ENCODE data around the gene MRPL32. TPM values are rescaled to one million over a fixed set of nuclear protein-coding genes. Genes with fewer than 3 reads are reported as not detected.
"Not testable (repeated sequence)": the region's sequence is repeated elsewhere in the genome, so short reads cannot be mapped to it uniquely, and the experiment has no call there.

Gene MRPL32
- 60.6 TPM for total RNA-seq
- long read RNA-seq, transcript MRPL32-201 (3 exons, 1,035 nt), result major isoform, 38 of 46 reads
- long read RNA-seq, partial matches to known transcripts, result 5 of 46 reads
- long read RNA-seq, other reads (novel, unspliced or antisense), result 3 of 46 reads

DNA sequence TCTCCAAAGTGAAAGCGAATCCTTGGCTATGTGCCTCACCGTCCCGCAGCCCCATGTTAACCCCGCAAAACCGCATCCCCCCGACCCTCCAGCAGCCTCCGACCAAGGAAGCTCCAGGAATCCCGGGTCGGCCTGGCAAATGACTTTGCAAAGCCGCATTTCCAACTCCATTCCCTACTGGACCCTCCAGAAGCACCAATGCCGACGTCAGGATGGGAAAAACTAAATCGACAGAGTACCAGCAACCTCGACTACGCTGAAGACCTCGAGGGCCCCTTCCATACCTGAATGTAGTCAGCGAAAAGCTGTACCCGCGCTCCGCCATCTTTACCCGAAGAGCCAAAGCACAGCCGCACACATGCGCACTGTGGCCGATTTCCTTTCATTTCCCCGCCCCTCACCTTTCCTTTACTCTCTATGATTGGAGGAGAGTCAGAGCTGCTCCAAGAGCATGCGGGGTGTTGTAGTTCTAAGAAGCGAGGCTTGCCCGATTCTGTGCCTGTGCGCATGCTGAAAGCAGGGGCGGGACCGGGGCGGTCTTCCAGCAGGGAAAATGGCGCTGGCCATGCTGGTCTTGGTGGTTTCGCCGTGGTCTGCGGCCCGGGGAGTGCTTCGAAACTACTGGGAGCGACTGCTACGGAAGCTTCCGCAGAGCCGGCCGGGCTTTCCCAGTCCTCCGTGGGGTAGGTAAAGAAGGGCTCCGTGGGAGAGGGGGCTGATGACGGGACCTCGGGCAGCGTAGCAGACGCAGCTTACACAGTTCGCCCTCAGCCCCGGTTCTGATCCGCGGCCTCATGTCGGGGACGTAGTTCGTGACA lies at the start of gene MRPL32, which contains the start of gene PSMA2:
Gene MRPL32 (plus strand): TSS at position 543 of the 818 bp plus-strand sequence. CDS start 11 bp downstream, at position 554.
Gene PSMA2 (minus strand): TSS at position 341 of the 818 bp plus-strand sequence. CDS start 16 bp downstream, at position 325.
- DNase-seq (peak; percentile 96), ATAC-seq (ENCODE audit: poor library complexity) (peak; percentile 100)
- intact Hi-C loops (cut with DNase I), result no loop called here

DNA sequence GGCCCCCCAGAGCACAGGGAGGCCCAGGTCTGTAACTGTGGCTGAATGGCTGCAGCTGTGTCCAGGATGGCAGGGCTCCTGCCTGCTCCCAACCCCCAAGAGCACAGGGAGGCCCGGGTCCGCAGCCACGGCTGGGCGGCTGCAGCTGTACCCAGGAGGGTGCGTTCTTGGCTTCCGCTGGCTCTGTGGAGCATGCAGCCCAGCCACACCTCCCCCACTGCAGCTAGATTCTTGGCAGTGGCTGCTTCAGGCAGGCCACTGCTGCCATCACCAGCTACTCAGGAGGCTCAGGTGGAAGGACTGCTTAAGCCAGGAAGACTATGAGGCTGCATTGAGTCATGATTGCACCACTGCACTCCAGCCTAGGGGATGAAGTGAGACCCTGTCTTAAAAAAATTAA lies 48.2 kb upstream of the MRPL32 start:
- ATAC-seq (ENCODE audit: poor library complexity) (peak; percentile 39), DNase-seq (no peak)
- intact Hi-C loops (cut with DNase I), result no loop called here

GRCh38 chr7:42885183-42885582 lies 47.0 kb upstream of the MRPL32 start:
- DNase-seq; ATAC-seq (ENCODE audit: poor library complexity): not testable (repeated sequence)

DNA sequence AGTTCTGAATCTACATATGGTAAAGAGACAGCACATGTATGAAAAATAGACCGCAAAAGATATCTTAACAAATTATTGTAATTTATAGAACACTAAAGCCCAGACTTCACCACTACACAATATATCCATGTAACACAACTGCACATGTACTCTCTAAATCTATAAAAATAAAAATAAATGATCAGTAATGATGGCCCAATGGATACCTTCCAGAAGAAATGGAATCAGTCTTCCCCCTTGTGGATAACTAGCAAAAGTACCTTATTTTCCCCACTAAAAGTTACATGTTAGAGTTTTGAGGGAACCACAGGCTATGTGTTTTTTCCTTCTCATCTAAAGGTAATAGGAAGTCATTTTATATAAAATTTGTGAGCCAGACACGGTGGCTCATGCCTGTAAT lies 46.0 kb upstream of the MRPL32 start:
- no peak for ATAC-seq (ENCODE audit: poor library complexity)
- no peak for DNase-seq
- intact Hi-C loops (cut with DNase I), result no loop called here

More at GRCh38 chr7:42885183-42885582, 47.0 kb upstream of the MRPL32 start:
- intact Hi-C loops (cut with DNase I), result not testable (repeated sequence)

GRCh38 chr7:42886893-42887505 lies 45.2 kb upstream of the MRPL32 start:
- ATAC-seq (ENCODE audit: poor library complexity) (no peak), DNase-seq (no peak)
- intact Hi-C loops (cut with DNase I), result no loop called here

DNA sequence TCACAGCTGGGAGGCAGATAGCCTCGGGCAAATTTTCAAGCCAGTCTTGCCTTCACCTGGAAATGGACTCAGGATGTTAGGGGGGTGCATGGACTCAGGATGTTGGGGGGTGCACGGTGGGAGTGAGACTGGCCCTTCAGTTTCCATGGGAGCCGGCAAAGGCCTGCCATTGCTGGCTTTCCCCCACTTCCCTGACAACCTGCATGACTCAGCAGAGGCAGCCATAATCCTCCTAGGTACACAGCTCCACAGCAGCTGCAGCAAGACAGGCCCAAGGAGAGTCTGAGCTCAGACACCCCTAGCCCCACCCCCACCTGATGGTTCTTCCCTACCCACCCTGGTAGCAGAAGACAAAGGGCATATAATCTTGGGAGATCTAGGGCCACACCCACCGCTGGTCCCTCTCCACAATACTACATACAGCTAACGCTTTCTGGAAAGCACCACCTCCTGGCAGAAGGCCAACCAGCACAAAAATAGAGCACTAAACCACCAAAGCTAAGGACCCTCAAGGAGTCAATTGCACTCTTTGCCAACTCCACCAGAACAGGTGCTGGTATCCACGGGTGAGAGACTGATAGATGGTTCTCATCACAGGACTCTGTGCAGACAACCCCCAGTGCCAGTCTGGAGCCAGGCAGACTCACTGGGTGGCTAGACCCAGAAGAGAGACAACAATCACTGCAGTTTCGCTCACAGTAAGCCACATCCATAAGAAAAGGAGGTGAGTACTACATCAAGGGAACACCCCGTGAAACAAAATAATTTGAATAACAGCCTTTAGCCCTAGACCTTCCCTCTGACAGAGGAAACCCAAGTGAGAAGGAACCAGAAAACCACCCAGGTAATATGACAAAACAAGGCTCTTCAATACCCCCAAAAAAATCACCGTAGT lies 38.6 kb upstream of the MRPL32 start:
- no peak for DNase-seq
- no peak for ATAC-seq (ENCODE audit: poor library complexity)
- intact Hi-C loops (cut with DNase I), result no loop called here

DNA sequence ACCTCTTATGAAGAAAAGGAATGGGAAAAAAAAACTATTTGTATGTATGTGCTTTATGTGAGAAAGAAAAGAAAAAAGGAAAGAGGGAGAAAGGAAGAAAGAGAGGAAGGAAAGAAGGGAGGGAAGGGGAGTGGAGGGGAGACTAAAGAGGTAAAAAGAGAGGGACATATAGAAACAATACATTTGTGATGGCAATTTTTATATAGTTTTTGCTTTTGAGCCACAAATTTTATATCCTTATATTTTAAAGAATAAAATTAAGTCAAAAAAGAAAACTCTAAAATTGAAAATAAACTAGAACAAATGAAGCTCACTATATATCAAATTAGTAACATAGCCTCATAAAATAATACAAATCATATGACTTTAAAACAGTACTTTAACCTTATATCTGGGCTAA lies 31.3 kb upstream of the MRPL32 start:
- DNase-seq (no peak), ATAC-seq (ENCODE audit: poor library complexity) (no peak)
- intact Hi-C loops (cut with DNase I), result no loop called here

DNA sequence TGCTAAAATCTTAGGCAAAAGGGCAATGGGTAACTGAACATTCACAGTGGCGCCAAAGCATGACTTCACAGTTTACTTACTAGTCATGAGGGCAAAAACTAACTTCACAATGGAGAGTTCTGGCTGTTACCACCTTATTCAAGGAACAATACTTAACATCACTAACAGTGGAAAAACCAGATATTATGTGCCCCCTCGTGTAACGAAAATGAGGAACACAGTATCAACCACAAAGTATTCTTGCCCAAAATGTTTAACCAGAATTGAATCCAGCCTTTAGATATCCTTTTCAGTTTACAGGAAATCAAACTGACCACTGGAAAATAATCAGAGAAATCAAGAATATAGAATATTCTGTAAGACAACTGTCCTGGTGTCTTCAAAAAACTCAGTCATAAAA lies 29.8 kb upstream of the MRPL32 start:
- intact Hi-C loops (cut with DNase I), result no loop called here
- ATAC-seq (ENCODE audit: poor library complexity), result no peak
- DNase-seq, result no peak

DNA sequence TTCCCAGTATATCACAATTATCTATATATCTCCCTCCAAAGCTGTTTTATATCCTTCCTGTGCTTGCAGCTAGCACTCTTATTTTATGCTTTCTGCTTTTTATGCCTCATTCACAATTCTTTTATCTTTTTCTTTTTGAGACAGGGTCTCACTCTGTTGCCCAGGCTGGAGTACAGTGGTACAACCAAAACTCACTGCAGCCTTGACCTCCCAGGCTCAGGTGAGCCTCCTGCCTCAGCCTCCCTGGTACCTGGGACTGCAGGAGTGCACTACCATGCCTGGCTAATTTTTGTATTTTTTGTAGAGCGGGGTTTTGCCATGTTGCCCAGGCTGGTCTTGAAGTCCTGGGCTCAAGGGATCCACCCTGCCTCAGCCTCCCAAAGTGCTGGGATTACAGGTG lies 26.0 kb upstream of the MRPL32 start:
- DNase-seq (no peak), ATAC-seq (ENCODE audit: poor library complexity) (no peak)
- intact Hi-C loops (cut with DNase I), result no loop called here

DNA sequence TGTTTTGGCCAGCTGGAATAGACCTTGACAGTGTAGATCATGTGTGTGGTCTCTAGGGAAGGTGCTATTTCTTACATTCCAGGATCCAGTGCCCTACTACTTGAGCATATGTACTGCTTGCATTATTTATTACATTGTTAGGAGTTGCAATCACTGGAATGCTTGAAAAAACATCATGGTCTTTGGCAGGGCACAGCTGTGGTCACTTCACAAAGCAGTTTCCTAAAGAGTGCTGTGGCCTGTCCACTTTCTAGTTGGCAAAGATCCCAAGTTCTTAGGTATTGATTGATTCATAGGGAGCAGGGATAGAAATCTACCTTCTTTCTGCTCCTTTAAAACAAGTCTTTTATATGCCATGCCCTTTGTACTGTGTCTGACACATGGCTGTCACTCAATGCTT lies 24.9 kb upstream of the MRPL32 start:
- no peak for DNase-seq
- ATAC-seq (ENCODE audit: poor library complexity), result no peak
- intact Hi-C loops (cut with DNase I), result no loop called here

GRCh38 chr7:42910306-42910705 lies 21.9 kb upstream of the MRPL32 start:
- no peak for DNase-seq
- no peak for ATAC-seq (ENCODE audit: poor library complexity)
- intact Hi-C loops (cut with DNase I), result no loop called here

DNA sequence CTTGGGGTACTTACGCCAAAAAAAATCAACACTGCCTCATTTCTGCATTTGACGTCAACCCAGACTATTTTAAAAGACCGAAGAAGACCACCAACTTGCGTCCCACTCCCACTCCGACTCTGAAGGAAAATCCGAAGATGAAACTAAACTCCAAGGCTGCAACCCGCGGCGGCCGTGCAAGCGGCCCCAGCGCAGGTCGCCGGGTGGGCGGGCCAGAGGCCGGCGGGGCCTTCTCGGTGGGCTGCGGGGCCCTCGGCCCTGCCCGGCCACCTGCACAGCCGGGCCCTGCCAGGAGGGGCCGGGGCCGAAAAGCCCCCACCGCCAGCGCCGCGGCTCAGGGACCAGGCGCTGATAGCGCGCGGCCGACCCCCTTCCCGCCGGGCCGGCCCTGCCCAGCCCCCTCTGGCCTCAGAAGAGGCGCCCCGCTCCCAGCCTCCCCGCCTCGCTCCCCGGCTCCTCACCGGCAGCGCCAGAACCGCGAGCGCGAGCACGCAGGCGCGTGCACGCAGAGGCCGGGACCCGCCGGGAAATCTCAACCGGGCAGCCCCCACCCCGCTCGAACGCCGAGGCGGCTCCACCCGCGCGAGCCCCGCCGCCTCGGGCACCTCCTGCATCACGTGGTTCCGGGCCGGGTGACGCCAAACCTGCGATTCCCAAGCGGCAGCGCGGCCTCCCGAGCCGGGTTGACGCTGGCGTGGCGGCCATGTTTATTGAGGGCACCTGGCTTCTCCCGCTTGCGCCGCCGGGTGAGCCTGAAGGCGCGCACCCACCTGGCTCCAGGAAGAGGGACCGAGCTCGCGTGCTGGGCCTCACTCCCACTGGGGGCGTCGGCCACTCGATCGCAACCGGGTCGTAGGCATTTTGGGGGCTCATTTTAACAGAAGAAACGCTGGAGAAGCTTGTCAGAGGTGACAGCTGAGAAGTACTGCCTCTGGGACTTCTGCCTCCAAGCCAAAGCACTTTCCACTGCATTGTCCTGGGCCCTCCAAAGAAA lies 20.4 kb upstream of the MRPL32 start, which contains the start of gene C7orf25:
Gene C7orf25 (minus strand): TSS at position 617 of the 994 bp plus-strand sequence. CDS start 1,170 bp downstream, outside the sequence.
- DNase-seq (peak; percentile 98), ATAC-seq (ENCODE audit: poor library complexity) (peak; percentile 97)
- intact Hi-C loops (cut with DNase I), result no loop called here

- DNase-seq, result no peak
- intact Hi-C loops (cut with DNase I), result no loop called here
- ATAC-seq (ENCODE audit: poor library complexity), result no peak
These were observed 18.6 kb upstream of the MRPL32 start for GRCh38 chr7:42913591-42913990.

- no peak for DNase-seq
- no peak for ATAC-seq (ENCODE audit: poor library complexity)
- intact Hi-C loops (cut with DNase I), result no loop called here
These were observed 18.2 kb upstream of the MRPL32 start for GRCh38 chr7:42914009-42914408.

DNA sequence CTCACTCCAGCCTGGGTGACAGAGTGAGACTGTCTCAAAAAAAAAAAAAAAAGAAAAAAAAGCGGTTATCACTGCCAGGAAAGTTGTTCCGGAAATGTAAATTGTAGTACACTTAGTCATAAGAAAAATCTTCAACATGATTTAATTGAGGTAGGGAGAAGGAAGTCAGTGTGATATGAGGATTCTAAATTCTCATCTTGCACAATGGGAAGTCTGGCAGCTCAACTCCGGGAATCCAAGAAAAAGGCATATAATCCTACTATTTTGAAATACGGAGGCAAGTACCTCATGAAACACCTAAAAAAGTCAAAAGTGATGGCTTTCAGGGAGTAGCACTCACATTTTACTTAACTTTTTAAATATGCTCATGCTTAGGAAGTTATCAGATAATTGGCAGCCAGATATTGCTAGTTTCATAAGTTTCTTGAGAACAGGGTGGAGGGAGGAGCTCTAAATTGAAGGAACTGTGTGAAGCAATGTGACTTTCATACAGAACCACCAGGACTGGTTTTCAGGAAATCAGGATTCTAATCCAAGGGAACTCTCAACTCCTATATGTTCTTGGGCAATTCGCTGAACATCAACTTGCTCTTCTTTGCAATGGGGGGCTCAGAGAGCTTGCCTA lies 17.6 kb upstream of the MRPL32 start:
- DNase-seq (no peak), ATAC-seq (ENCODE audit: poor library complexity) (no peak)
- intact Hi-C loops (cut with DNase I), result no loop called here

GRCh38 chr7:42915356-42915755 lies 16.8 kb upstream of the MRPL32 start:
- no peak for DNase-seq
- no peak for ATAC-seq (ENCODE audit: poor library complexity)
- intact Hi-C loops (cut with DNase I), result no loop called here

- ATAC-seq (ENCODE audit: poor library complexity) (no peak), DNase-seq (no peak)
- intact Hi-C loops (cut with DNase I), result no loop called here
These were observed 10.0 kb upstream of the MRPL32 start for GRCh38 chr7:42922017-42922753.

Data from Right ventricle myocardium superior (tissue), 1 donor.